GM06990 (cell line): ENCODE data around the gene HIGD1A.
A peak's percentile ranks its signal among the peaks of the same experiment; 100 is the strongest.

Experiments used
- DNase-seq: peaks from one replicate; pipeline ENCODE4 v3.0.0-alpha.2; 2011; ENCODE audit not compliant: insufficient read length; ENCODE audit errors: extremely low read depth
- H3K27me3 ChIP-seq: replicated peaks from 2 replicates; pipeline ENCODE4 v1.6.0; 2011; ENCODE audit warnings: low read length; ENCODE audit not compliant: control insufficient read depth, insufficient read depth
- H3K36me3 ChIP-seq: 2 replicates; pipeline ENCODE4 v1.5.1; 2011; ENCODE audit warnings: low read length; ENCODE audit not compliant: control insufficient read depth, insufficient read depth
- H3K4me3 ChIP-seq: replicated peaks from 2 replicates; pipeline ENCODE4 v1.5.1; 2011; ENCODE audit warnings: low read depth, mild to moderate bottlenecking, control low read depth, low read length
- CTCF ChIP-seq: IDR thresholded peaks from 2 replicates; pipeline ENCODE4 v1.5.1; 2011; ENCODE audit warnings: low read length, control low read depth, mild to moderate bottlenecking, inconsistent platforms; ENCODE audit not compliant: insufficient read depth, poor library complexity, severe bottlenecking

HIGD1A gene

GRCh38 chr3:42836150-42837123 lies 32.1 kb upstream of the HIGD1A start:
- no peak overlapping the region for H3K4me3 ChIP-seq
- no peaks in the 10 kb centered on the region for H3K27me3 ChIP-seq
- no peak for TF ChIP-seq CTCF
- no peaks in the 10 kb centered on the region for H3K36me3 ChIP-seq
- no peak for DNase-seq

GRCh38 chr3:42831321-42831713 lies 27.0 kb upstream of the HIGD1A start:
- DNase-seq = peak; percentile 24
- Histone ChIP-seq H3K36me3 (no peaks in the 10 kb centered on the region), H3K4me3 (no peak overlapping the region), H3K27me3 (no peaks in the 10 kb centered on the region)
- peak; percentile 80 for TF ChIP-seq CTCF

GRCh38 chr3:42830437-42831320 lies 26.4 kb upstream of the HIGD1A start:
- DNase-seq = no peak
- TF ChIP-seq CTCF = peak; percentile 17
- Histone ChIP-seq H3K4me3 (no peak overlapping the region), H3K36me3 (no peaks in the 10 kb centered on the region), H3K27me3 (no peaks in the 10 kb centered on the region)

- DNase-seq = no peak
- Histone ChIP-seq H3K27me3 (no peaks in the 10 kb centered on the region), H3K36me3 (no peaks in the 10 kb centered on the region), H3K4me3 (no peak overlapping the region)
- no peak for TF ChIP-seq CTCF
Measured at GRCh38 chr3:42829628-42830436, 25.5 kb upstream of the HIGD1A start.

GRCh38 chr3:42829083-42829627 lies 24.9 kb upstream of the HIGD1A start:
- DNase-seq = no peak
- Histone ChIP-seq H3K4me3 (no peak overlapping the region), H3K36me3 (no peaks in the 10 kb centered on the region), H3K27me3 (no peaks in the 10 kb centered on the region)
- TF ChIP-seq CTCF = no peak
